ENCODE measurements around the gene ACOX1.
"Not testable (repeated sequence)": the region's sequence is repeated elsewhere in the genome, so short reads cannot be mapped to it uniquely, and the experiment has no call there.

ACOX1 gene

DNA sequence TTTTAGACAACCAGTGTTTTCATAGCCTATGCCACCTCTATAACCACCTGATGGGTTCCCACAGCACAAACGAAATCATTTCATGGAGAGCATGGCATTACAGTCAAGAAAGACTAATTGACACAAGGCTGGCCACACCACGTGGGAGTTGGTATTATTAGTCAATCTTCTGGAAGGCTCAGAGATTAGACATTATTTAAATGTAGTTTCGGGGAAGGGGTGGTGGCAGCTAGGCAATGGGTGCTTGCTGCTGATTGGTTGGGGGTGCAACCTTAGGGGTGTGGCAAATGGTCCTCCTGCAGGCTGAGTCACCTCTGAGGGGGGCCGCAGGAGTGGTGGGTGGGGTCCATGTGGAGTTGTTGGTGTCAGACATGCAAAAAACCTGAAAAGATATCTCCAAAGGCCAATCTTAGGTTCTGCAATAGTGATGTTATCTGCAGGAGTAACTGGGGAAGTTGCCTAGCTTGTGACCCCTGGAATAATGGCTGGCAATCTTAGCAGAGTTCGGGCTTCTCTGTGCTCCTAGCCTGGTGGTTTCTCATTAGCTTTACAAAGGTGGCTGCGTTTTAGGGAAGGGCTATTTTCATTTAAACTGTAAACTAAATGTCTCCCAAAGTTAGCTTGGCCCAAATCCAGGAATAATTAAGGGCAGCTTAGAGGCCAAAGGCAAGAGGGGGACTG, 4.7 kb upstream of the ACOX1 start:
- DNase-seq (ENCODE audit: extremely low read depth in 1 of 2, low read depth in 1 of 2) = no peak

DNA sequence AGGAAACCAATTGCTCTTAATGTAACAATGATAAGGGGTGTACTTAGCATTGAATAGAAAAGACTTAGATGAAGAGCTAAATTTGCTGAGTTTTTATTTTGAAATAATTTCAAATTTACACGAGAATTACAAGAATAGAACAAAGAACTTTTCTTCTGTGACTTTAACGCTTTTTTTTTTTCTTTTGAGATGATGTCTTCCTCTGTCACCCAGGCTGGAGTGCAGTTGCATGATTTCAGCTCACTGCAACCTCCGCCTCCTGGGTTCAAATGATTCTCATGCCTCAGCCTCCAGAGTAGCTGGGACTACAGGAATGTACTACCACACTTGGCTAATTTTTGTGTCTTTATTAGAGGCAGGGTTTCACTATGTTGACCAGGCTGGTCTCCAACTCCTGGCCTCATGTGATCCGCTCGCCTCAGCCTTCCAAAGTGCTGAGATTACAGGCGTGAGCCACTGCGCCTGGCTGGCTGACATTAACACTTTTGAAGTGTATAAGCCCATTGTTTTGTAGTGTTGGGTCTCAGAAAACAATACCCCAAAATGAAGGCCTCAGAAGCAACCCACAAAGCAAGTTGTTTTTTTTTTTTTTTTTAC, 2.2 kb upstream of the ACOX1 start:
- no peak for DNase-seq (ENCODE audit: extremely low read depth in 1 of 2, low read depth in 1 of 2)

DNA sequence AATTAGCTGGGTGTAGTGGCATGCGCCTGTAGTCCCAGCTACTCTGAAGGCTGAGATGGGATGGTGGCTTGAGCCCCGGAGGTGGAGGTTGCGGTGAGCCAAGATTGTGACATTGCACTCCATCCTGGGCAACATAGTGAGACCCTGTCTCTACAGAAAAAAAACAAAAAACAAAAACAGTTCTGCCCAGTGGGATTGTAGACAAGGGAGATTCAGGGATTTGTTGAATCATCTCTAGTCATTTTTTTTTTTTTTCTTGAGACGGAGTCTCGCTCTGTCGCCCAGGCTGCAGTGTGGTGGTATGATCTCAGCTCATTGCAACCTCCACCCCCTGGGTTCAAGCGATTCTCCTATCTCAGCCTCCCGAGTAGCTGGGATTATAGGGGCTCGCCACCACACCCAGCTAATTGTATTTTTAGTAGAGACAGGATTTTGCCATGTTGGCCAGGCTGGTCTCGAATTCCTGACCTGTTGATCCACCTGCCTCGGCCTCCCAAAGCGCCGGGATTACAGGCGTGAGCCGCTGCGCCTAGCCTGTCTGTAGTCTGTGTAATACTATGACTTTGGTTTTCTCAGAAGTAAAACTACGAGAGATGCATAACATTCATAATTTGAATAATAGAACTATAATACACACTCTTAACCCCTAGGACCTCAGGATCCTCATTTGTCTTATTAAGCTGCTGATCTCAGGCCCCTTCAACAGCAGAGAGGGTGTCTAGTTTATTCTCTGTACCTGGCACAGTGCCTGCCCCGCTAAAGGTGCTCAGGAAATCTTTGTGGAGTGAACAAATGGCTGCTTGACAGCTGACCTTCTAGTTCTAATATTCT, 1.4 kb upstream of the ACOX1 start:
- no peak for DNase-seq (ENCODE audit: extremely low read depth in 1 of 2, low read depth in 1 of 2)

DNA sequence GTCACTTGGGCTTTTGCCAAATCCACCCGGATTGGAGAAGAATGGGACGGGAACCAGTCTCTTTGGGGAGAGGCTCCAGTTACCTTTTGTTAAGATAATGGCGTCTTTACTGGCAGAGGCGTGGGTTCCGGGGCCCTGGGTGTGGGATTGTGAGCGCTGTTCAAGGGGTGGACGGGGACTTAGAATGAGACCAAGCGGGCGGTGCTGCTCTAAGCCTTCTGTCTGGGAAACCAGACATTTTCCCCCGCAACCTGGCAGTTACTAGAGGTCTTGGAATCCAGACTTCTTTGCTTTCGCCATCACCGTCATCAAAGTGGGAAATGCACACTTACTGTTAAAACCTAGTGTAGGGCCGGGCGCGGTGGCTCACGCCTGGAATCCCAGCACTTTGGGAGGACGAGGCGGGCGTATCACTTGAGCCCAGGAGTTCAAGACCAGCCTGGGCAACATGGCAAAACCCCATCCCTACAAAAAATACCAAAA, 780 bp upstream of the ACOX1 start:
- no peak for DNase-seq (ENCODE audit: extremely low read depth in 1 of 2, low read depth in 1 of 2)

DNA sequence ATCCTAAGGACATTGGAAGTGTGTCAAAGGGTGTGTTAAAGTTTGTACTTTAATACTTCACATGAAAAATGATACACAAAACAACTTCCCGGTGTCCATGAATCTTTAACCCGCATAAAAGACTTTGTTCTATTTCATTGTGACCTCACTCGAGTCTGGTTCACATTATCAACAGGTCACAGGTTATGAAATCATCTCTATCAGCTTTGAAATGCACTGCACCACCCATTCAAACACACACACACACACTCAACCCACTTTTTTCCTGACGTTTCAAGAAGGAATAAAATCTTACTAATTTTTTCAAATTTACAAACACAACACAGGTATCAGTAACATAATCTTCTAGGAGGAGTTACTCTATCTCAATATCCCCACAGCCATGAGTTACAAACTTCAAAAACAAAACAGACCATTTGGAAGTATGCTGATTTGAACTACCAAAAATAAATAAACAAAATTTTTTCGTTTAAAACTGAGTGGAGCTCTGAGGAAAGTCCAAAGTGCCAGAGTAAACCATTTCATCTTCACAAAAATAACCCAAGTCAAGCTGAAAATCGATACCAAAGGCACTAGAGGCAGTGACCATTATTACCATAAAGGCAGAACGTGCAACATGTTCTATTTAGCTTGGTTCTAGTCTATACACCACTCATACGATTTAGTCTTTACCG, 2.7 kb downstream of the ACOX1 start:
- DNase-seq (ENCODE audit: extremely low read depth in 1 of 2, low read depth in 1 of 2) = no peak

DNA sequence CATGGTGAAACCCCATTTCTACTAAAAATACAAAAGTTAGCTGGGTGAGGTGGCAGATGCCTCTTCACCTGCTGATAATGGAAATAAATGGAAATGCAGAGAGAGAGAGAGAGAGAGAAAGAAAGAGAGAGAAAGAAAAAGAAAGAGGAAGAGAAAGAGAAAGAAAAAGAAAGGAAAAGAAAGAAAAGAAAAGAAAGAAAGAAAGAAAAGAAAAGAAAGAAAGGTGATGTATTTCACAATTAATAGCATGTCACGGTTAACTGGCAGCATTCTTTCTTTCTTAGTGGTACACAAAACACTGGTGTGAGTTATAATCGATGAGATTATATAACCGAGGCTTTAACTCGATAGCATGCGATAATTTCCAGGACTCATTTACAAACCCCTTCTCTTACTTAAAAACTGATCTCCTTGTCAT, 3.2 kb downstream of the ACOX1 start:
- no peak for DNase-seq (ENCODE audit: extremely low read depth in 1 of 2, low read depth in 1 of 2)

DNA sequence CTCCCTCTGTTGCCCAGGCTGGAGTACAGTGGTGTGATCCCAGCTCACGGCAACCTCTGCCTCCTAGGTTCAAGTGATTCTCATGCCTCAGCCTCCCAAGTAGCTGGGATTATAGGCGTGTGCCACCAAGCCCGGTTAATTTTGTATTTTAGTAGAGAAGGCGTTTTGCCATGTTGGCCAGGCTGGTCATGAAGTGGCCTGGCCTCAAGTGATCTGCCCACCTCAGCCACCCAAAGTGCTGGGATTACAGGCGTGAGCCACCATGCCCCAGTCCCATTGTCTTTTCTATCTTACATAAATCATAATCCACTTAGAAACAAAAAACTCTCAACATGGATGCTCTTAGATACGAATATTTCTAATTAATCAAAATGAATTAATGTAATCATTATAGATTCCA, 3.8 kb downstream of the ACOX1 start:
- not testable (repeated sequence) for DNase-seq (ENCODE audit: extremely low read depth in 1 of 2, low read depth in 1 of 2)

DNA sequence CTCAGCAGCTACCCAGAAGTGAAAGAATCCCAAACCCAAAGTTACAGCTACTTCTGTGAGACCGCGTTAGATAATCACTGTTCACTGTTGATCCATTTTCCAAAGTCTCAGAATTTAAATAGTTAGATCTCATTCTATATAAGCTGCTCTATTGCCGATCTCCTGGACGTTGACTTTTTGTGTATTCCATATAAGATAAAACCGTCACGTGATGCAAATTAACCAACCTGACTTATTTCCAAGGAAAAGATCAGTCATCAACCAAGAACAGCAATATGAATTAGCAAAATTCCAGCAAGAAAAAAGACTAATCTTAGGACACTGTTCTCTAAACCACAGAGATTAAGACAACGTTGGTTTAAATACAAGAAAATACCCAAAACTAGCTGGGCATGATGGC, 8.3 kb downstream of the ACOX1 start:
- no peak for DNase-seq (ENCODE audit: extremely low read depth in 1 of 2, low read depth in 1 of 2)

DNA sequence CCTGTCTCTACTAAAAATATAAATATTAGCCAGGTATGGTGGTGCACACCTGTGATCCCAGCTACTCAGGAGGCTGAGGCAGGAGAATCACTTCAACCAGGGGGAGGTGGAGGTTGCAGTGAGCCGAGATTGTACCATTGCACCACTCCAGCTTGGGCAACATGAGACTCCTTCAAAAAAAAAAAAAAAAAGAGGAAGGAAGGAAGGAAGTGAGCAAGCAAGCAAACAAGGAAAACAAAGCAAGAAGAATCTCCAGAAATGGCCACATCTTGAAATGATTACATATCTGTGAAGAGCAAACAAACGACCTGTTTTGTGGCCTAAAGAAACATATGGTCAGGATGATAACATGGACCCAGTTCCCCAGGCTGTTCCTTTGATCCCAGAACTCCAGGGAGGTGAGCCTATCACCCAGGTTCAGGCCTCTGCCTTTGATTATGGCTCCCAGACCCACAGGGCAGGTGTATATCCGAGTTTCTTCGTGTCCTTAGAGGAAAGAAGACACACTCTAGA, 8.9 kb downstream of the ACOX1 start:
- DNase-seq (ENCODE audit: extremely low read depth in 1 of 2, low read depth in 1 of 2) = no peak

DNA sequence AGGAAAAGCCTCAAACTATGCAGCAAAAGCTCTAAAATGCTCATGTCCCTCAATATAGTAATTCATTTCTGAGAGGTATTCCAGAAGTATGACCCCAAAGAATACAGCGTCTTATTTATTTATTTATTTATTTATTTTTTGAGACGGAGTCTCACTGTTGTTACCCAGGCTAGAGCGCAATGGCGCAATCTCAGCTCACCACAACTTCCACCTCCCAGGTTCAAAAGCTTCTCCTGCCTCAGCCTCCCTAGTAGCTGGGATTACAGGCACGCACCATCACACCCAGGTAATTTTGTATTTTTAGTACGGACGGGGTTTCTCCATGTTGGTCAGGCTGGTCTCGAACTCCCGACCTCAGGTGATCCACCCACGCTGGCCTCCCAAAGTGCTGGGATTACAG, 9.9 kb downstream of the ACOX1 start:
- not testable (repeated sequence) for DNase-seq (ENCODE audit: extremely low read depth in 1 of 2, low read depth in 1 of 2)

DNA sequence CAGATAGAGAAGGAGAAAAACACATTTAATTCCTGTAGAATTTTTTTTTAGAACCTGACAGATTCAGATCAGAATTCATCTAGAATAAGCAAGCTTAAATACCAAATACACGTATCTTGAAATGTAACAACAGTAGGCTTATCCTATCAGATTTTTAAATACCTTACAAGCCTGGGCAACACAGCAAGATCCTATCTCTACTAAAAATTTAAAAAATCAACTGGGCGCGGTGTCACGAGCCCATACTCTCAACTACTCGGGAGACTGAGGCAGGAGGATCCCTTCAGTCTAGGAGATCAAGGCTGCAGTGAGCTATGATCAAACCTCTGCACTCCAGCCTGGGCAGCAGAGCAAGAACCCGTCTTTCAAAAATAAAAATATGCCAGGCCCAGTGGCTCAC, 13.5 kb downstream of the ACOX1 start:
- no peak for DNase-seq (ENCODE audit: extremely low read depth in 1 of 2, low read depth in 1 of 2)

DNA sequence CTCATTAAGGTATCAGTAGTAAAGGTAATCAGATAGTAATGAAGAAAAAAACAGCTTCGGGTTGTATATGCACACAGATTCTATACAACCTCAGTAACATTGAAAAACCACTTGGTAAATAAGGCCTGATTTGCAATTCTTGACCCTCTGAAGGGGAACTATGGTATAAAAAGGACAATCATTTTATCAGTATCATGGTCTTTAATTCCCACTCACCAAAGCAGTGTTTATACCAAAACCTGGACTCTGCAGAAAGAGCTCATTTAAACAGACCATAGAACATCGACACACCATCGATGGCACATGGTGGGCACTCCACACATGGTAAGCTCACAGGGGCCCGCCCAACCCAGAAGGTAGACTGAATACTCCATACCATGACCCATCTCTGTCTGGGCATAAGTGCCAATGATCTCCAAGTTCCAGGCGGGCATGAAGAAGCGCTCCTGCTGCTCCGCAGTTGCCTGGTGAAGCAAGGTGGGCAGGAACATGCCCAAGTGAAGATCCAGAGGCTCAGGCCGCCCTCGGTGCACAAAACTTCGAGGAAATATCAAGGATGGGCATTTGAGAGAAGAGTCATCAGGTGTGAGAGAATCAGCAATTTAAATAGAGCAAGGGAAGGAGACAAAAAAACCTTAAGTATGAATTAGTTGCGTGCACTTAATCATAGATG, 19.0 kb downstream of the ACOX1 start:
- no peak for DNase-seq (ENCODE audit: extremely low read depth in 1 of 2, low read depth in 1 of 2)

DNA sequence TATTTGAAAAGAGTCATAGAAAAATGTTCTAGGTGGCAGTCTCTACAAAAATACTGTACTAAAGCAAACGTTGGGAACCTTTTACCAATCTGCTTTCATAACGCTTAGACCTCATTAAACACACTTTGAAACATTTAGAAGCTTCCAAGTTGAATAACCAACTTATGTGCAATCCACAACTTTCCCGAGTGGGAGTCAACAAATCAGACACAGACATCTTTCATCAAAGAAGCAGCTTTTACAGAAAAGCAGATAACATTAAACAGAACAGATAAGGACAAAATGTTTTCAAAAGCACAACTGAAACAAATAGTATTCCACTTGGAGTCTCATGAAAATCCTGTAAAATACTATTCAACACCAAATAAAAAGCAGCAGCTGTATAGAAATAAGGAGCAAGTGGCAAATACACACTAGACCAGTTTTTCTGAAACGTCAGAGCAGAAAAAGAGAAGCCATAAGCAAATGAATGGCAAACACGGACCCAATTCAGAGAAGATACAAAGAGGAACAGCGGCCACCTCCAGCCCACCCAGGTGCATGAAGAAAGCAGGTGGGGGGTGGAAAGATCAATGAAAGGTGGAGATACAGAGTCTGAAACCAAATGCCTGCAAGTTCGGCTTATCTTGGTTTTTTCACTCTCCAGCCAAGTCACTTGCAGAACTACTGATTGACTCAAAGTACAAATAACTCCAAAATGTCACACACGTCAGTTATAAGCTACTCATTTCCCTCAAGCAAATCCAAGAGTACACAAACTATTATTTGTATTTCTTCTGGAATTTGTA, 19.7 kb downstream of the ACOX1 start:
- DNase-seq (ENCODE audit: extremely low read depth in 1 of 2, low read depth in 1 of 2) = no peak

DNA sequence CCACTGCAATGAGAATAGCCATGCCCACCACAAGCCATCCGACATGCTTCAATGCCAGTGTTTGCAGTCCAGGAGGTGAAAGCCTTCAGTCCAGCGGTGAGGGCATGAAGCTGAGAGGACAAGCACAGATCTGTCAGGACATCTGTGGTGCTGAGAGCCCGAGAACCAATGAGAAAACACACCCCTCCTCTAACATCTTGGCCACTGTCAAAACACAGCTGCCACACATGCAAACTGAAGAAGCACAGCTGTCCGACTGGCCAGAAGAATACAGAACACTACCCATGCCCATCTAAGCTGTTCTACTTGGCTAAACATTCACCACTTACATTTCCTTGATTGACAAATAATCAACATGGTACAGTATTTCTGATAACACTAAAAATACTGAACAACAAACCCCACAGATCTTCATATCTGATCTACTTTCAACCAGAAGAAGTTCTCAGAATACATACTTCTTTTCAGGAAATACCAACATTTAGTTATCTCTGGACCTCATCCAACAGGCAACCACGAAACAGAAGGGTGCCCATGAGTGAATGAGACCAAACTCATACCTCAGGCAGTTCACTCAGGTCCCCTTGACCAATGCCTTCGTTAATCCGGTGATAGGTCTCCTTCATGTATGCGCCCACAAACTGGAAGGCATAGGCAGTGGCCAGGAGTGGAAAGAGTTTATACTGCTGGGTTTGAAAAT, 28.0 kb downstream of the ACOX1 start:
- DNase-seq (ENCODE audit: extremely low read depth in 1 of 2, low read depth in 1 of 2) = no peak

DNA sequence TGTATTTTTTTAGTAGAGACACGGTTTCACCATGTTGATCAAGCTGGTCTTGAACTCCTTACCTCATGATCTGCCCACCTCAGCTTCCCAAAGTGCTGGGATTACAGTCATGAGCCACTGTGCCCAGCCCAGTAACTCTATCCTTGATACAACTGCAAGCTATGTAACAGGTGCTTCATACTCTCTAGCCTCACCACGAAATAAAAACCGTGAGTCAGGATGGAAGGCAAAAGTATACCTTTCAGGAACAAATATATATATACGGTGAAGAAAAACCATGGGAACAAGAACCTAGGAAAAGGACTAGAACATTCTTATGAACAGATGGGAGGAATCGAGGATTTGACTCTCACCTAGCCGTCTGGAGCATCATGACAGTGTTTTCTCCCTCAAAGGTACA, 28.5 kb downstream of the ACOX1 start:
- no peak for DNase-seq (ENCODE audit: extremely low read depth in 1 of 2, low read depth in 1 of 2)

DNA sequence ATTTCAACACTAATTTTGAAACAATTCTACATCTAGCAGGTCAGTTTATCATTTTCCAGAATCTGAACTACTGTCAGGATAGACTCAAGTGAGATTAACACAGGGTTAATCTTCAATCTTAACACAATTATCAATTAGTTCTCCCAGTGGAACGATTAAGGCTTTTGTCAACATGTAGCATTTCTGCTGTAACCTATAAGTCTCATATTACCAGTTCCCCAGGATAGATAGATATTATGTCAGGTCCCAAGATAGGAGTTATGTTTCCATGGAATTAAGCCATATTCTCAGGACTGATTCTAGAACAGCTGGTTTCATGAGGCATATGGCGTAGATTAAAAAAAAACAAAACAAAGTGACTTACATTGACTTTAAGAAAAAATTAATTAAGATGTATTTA, 33.8 kb downstream of the ACOX1 start:
- DNase-seq (ENCODE audit: extremely low read depth in 1 of 2, low read depth in 1 of 2) = no peak

DNA sequence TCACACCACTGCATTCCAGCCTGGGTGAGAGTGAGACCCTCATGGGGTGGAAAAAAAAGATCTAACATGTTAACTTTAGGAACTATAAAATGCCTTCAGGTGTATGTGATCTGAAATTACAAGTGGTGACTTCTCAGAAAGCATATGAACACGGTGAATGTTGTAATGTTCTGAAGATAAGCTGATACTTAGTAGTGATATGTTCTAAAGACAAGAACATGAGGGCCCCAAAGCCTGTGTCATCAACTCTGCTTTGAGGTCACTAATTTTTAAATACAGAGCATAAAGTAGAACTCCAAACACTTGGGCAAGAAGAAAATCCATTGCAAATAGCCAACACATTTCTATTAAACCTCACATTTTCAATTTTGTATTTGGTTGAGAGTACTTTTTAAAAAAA, 35.5 kb downstream of the ACOX1 start:
- no peak for DNase-seq (ENCODE audit: extremely low read depth in 1 of 2, low read depth in 1 of 2)

DNA sequence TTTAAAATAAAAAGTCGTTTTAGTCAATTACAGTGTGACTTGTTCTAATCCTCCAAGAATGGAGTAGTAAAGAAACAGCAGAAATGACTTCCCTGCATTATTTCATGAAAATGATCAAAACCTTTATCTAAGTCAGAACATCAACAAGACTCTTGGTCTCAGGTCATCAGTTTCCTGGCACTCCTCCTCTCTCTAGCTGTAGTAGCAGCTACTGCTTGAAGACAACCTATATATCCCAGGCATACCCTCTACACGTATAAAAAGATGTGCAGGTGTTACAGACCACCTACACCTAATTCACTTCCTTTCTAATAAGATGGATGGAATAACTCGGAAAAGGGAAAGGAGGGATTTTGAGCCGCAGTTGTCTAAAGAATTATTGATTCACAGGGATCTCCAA, 36.5 kb downstream of the ACOX1 start:
- DNase-seq (ENCODE audit: extremely low read depth in 1 of 2, low read depth in 1 of 2) = no peak

DNA sequence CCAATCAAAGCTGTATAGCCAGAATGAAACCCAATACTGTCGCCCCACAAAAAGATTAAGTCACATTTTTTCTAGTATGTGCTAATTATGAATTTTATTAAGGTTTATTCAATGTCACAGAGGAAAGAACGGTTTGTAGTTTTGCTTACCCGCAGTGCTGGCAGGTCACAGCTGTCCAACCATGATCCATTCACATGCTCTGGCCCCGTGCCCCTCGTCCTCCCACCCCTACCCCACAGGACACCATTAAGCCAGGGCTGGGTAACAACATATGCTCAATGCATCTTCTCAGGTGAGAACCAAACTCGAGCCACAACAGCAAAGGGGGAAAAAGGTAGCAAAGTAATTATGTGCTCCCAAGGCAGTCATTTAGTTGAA, 37.5 kb downstream of the ACOX1 start:
- DNase-seq (ENCODE audit: extremely low read depth in 1 of 2, low read depth in 1 of 2) = no peak
